ENCODE measurements around the gene CEP164.

The CEP164 gene

GRCh38 chr11:117327567-117328374, at the start of gene CEP164:
CEP164 (plus strand) TSS chr11:117327854; CDS start chr11:117338587, 10,733 bp downstream.
- peak; percentile 83 to 84 for DNase-seq (ENCODE audit: low read depth in 1 of 2, low spot score in 1 of 2)

- no peak for DNase-seq (ENCODE audit: low read depth in 1 of 2, low spot score in 1 of 2)
These were observed 49.3 kb upstream of the CEP164 start for GRCh38 chr11:117278347-117278746.

GRCh38 chr11:117279711-117280376, 47.8 kb upstream of the CEP164 start:
- DNase-seq (ENCODE audit: low read depth in 1 of 2, low spot score in 1 of 2), result no peak

- DNase-seq (ENCODE audit: low read depth in 1 of 2, low spot score in 1 of 2), result no peak
These were observed 46.5 kb upstream of the CEP164 start for GRCh38 chr11:117281159-117281558.

GRCh38 chr11:117281869-117282268, 45.8 kb upstream of the CEP164 start:
- no peak for DNase-seq (ENCODE audit: low read depth in 1 of 2, low spot score in 1 of 2)

GRCh38 chr11:117282956-117283355, 44.7 kb upstream of the CEP164 start:
- no peak for DNase-seq (ENCODE audit: low read depth in 1 of 2, low spot score in 1 of 2)

- DNase-seq (ENCODE audit: low read depth in 1 of 2, low spot score in 1 of 2), result no peak
These were observed 43.6 kb upstream of the CEP164 start for GRCh38 chr11:117284053-117284452.

- DNase-seq (ENCODE audit: low read depth in 1 of 2, low spot score in 1 of 2), result no peak
These were observed 41.1 kb upstream of the CEP164 start for GRCh38 chr11:117286588-117286987.

GRCh38 chr11:117287668-117288067, 40.0 kb upstream of the CEP164 start:
- DNase-seq (ENCODE audit: low read depth in 1 of 2, low spot score in 1 of 2), result no peak

GRCh38 chr11:117289795-117290194, 37.9 kb upstream of the CEP164 start:
- no peak for DNase-seq (ENCODE audit: low read depth in 1 of 2, low spot score in 1 of 2)

- no peak for DNase-seq (ENCODE audit: low read depth in 1 of 2, low spot score in 1 of 2)
These were observed 36.8 kb upstream of the CEP164 start, which contains the start of gene BACE1-AS for GRCh38 chr11:117290809-117291396. BACE1-AS (plus strand) TSS chr11:117291346.

- DNase-seq (ENCODE audit: low read depth in 1 of 2, low spot score in 1 of 2), result no peak
These were observed 35.0 kb upstream of the CEP164 start for GRCh38 chr11:117292616-117293015.

- no peak for DNase-seq (ENCODE audit: low read depth in 1 of 2, low spot score in 1 of 2)
These were observed 32.1 kb upstream of the CEP164 start for GRCh38 chr11:117295438-117296137.

GRCh38 chr11:117296881-117297280, 30.8 kb upstream of the CEP164 start:
- DNase-seq (ENCODE audit: low read depth in 1 of 2, low spot score in 1 of 2), result no peak

GRCh38 chr11:117298195-117298594, 29.5 kb upstream of the CEP164 start:
- no peak for DNase-seq (ENCODE audit: low read depth in 1 of 2, low spot score in 1 of 2)

GRCh38 chr11:117299351-117300282, 28.0 kb upstream of the CEP164 start:
- DNase-seq (ENCODE audit: low read depth in 1 of 2, low spot score in 1 of 2), result no peak

- no peak for DNase-seq (ENCODE audit: low read depth in 1 of 2, low spot score in 1 of 2)
These were observed 27.4 kb upstream of the CEP164 start for GRCh38 chr11:117300283-117300663.

GRCh38 chr11:117300773-117301172, 26.9 kb upstream of the CEP164 start:
- no peak for DNase-seq (ENCODE audit: low read depth in 1 of 2, low spot score in 1 of 2)

- DNase-seq (ENCODE audit: low read depth in 1 of 2, low spot score in 1 of 2), result no peak
These were observed 25.4 kb upstream of the CEP164 start for GRCh38 chr11:117302228-117302627.

GRCh38 chr11:117303101-117303500, 24.6 kb upstream of the CEP164 start:
- DNase-seq (ENCODE audit: low read depth in 1 of 2, low spot score in 1 of 2), result no peak
